GM21825 (cell line): ENCODE measurements around the gene ZBED1.
"Not testable (repeated sequence)": the region's sequence is repeated elsewhere in the genome, so short reads cannot be mapped to it uniquely, and the experiment has no call there.

Experiments used
- ATAC-seq: cut with Tn5 transposase; IDR thresholded peaks from one replicate; pipeline ENCODE4 v1.9.1; 2021; ENCODE audit warnings: mild to moderate bottlenecking, moderate library complexity; ENCODE audit not compliant: unreplicated experiment

ZBED1 gene

DNA sequence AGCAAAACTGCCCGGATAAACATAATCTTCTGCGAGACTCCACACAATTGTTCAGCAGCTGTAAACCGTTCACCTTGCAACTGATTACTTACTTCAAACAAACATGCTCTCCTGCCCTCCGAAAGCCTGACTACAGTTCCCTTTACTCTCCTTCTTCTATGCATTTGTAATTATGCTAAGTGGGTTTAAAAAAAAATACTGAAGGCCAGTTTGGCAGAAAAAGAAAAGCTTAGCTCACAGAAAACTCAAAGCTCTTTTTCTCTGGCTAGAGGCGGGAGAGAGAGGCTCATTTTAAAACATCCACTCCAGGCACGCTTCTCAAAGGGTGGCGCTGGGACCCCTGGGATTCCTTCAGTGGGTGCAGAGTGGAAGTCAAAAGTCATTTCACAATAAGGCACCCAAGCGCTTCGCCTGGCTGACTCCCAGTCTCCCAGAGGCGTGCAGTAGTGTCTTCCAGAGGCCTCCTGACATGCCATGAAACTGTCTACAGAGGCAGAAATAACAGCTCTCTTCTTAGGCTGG is 1.9 kb downstream of the ZBED1 start:
- no peak for ATAC-seq

DNA sequence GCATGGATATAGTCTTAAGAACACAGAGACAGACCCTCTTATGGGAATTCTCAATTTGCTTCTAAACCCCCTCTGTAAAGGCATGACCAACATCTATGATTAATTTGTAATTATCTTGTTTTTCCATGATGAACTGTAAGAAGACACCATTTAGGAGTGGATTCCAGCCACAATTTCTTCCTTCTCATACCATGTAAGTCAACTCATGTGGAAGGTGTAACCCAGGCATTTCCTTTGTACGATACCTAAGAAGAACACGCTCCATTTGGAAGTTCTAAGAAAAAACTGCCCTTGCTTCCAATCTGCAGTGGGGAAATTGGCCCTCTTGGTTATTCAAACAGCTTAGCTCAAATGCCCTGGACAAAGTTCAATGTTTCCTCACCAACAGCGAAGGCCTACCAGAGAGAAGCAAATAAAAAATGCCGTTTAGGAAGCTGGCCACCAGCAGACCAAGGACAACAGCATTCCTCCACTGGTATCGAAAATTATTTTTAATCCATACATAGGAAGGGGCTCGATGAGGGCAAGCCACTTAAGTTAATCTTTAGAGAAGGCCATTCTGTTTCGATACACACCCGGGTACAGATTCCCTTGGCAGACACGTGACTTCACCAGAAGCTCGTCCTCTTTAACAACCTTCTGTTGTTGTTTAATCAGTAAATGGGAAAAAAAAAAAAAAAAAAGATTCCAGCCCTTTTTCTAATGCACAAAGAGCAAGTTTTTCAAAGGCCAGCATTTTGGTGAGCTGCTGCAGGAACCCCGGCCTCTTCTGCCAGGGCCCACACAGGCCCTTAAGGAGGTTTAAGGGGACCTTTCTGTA is 2.6 kb downstream of the ZBED1 start:
- ATAC-seq, result no peak

DNA sequence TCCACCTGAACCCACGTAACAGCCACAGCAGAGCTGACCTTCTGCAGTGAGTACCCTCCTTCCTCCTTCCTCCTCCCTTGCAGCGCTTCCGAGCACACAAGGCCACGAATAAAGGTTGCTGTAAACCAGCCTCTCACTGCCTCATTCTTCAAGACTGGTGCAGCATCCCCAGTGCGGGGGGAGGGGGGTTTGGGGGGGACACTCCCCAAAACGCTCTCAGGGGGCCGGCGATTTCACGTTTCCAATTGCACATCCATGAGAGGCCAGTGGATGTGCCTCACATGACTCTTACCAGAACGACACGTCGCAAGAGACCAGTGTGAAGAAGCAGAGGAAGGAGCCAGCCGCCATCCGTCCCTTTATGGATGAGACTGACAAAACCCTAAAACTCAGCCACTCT is 5.2 kb downstream of the ZBED1 start:
- no peak for ATAC-seq

DNA sequence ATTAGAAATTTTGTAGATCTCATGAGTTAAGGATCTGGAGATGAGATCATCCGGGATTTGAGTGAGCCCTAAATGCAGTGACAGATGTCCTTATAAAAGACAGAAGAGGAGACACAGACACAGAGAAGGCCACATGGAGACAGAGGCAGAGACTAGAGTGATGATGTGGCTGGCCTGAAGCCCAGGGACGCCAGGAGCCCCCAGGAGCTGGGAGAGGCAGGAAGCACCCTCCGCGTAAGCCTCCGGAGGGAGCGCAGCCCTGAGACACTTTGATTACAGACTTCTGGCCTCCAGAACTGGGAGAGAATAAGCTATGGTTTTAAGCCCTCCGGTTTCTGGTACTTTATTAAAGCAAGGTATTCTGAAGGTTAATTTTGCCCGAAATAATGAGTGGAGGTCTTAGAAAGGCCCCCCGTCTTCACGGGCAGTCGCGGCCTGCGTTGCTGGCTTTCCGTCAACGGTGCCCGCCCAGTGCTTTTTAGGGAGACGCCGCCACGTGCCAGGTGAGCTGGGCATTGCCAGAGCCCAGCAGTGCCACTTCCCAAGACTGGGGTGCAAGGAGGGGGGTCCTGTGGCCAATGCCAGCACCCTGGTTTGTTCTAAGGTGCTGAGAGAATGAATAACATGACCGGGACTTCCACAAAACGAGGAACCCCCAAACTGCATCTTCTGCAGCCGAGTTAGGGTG is 8.1 kb downstream of the ZBED1 start:
- no peak for ATAC-seq

DNA sequence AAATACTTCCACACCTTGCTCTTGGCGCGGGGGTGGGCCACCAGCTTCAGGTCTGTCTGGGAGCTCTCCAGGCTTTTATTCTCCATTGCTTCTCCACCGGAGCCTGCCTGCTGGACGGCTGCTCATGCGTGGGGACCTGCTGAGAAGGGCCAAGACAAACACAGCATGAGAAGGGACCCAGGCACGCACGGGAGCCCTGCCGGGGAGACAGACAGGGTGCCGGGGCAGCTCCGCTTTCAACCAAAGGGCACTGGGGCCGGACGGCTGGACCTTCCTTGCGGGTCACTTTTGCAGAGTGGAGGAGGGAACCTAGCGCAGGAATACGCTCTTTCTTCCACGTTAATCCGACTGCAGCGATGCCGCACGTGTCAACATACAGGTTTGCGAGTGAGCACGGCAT is 10.1 kb downstream of the ZBED1 start:
- ATAC-seq, result no peak

DNA sequence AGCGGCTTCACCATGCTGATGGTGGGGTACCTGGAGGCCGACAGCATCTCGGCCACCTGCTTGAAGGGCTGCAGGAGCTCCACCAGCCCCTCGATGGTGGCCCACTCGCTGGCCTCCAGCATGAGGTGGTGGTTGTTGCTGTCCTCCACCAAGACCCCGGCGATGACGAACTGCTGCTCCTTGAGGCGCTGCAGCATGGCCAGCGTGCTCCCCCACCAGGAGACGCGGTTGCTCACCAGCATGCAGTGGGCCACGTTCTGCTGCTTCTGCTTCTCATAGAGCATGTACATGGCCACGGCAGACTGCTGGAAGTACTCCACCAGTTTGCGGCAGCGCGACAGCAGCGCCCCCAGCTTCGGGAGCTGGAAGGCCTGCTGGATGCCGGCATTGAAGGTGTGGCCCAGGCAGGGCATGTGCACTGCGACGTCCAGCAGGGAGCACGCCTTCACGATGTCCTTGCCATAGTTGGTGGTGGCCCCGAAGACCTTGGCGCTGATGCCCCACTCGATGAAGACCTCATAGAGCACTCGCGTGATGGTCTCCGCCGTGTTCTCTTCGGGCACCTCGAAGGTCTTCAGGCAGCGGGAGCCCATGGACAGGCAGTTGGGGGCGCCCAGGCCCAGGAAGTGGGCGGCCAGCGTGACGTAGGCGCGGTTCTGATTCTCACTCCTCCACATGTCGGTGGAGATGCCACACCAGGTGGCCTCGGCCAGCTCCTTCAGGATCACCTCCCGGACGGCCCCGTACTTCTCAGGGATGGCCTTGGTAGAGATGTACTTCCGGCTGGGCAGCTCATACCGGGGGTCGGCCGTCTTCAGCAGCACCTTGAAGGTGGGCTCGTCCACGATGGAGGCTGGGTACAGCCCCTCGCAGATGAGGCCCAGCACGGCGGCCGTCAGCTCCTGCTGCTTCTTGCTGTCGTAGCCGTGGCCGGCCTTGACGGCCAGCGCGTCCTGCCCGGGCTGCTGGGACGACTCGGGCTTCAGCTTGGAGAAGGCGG is 11.0 kb downstream of the ZBED1 start:
- ATAC-seq, result no peak

DNA sequence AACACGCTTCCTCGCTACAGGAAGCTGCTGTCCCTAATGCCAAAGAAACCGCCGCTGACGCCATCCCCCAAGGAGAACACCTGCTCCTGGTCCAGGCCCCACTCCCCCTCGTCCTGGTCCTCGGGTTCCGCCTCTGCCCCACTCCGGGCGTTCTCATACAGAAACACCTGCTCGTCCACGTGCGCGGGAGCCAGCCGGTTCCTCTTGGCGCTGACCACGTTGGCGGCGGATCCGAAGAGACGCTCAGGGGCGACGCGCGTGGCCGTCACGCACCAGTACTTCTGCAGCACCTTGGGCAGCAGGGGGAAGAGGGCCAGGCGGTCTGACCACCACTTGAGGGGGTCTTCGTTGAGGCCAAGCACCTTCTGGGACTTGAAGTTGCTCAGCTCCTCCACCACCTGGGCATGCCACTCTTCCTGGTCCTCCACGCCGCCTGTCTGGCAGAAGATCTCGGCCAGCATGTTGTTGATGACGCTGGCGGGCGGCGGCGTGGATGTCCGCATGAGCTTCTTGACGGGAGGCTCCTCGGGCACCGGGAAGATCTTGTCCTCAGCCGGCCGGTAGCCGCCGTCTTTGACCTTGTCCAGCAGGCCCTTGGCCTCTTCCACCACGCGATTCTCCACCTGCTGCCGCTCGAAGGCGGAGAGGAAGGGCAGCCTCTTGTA is 12.0 kb downstream of the ZBED1 start:
- ATAC-seq, result no peak

DNA sequence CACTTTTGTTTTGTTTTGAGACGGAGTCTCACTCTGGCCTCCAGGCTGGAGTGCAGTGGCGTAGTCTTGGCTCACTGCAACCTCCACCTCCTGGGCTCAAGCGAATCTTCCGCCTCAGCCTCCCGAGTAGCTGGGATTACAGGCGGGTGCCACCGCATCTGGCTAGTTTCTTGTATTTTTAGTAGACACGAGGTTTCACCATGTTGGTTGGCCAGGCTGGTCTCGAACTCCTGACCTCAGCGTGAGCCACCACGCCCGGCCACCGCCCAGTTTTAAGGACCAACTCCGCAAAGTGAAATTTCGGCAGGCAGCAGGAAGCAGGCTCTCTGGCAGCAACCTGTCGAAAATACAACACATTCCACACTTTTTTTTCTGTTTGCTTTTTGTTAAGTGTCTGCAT is 13.4 kb downstream of the ZBED1 start:
- ATAC-seq, result no peak

DNA sequence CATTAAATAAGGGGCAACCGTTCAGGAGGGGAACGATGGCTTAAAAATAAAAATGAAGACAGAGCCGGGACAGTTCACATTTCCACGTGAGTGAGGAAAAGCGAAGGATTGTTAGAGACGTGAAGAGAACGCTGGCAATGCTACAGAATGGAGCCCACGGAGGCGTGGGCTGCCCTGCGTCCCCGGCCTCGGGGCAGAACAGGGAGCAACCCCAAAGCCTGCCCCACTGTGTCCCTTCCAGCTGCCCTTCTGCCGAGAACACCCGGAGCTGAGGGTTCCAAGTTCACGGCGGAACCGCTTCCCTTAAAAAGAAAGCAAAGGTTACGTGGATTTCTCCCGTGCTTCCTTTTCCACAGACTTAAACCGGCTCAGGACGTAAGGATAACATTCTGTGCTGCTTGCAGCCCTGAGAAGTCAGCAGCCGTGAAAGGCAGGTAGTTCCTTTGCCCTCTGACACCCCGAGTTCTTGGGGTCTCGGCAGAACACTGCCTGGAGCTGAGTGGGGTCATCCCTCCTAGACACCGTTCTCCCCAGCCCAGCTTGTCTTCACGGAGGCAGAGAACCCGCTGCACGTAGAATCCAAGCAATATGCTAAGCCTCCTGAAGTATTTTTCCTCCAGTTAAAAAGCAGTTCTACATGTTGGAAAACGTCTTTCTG is 14.2 kb downstream of the ZBED1 start:
- ATAC-seq, result no peak

DNA sequence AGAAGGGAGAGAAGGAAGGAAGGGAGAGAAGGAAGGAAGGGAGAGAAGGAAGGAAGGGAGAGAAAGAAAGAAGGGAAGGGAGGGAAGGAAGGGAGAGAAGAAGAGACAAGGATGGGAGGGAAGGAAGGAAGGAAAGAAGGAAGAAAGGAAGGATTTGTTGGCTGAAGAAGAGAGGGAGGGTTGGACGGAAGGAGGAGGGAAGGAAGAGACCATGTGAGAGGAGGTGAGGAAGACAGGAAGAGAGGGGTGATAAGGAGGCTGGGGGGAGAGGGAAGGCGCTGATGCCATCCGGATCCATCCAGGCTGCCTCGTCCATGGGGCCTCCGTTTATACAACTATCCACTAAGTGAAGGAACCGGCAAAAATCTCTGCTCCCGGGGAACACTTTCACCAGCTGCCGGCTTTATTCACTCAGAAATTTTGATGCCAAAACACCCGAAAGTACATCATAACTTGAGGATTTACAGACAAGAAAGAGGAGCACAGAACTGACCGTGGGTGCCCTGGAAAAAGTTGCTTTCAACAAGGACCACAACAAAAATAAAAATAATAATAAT is 14.9 kb downstream of the ZBED1 start:
- ATAC-seq, result no peak

DNA sequence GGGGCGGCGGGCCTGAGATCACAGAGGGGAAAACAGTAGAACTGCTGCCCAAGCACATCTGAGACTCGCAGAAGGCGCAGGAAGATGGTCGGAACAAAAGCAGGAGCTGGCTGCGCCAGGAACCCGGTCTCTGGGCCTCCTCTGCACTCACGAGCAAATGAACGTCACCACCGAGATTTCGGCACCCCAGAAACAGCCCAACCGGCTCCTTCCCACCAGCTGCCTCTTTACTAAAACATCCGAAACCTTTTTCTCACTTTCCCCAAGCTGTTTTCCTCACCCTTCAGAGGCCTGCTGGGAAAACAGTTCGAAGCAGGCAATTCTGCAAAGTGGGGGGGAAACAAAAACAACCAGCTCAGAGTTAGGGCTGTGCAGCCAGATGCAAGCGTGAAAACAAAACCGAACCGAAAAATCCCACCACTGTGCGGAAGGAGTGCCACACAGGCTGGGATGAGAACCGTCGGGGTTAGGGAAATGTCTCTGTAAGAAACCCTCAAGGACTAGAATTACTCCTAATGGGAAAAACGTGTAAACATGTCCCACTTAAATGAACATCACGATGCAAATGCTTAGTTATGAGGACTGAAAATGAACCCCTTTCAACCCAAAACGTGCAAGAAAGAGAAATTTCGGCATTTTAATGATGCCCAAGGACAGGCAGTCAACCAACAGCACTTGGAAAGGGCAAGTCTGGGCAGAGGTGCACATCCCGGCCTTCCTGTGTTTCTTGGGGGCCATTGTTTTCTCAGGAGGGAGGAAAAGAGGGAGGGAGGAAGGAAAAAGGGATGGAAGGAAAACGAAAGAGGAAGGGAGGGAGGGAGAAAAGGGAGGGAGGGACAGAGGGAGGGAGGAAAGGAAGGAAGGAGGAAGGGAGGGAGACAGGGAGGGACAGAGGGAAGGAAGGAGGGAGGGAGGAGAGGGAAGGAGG is 15.8 kb downstream of the ZBED1 start:
- ATAC-seq, result no peak

DNA sequence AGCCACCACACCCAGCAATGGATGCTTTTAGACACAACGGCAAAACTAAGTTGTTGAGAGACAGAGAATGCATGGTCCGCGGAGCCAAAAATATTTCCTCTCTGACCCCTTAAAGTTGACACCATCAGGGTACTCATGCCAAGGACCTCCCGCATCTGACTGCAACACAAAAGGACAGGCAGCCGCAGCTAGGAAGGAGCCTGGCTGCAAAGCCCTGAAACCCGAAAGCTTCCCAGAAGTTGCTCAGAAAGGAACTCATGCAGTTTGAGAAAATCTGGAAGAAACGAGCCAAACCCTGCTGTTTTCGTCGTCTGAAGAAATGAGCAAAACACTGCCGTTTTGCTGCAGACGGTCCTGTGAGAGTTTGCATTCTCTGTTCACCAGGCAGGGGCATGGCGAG is 16.5 kb downstream of the ZBED1 start:
- no peak for ATAC-seq

DNA sequence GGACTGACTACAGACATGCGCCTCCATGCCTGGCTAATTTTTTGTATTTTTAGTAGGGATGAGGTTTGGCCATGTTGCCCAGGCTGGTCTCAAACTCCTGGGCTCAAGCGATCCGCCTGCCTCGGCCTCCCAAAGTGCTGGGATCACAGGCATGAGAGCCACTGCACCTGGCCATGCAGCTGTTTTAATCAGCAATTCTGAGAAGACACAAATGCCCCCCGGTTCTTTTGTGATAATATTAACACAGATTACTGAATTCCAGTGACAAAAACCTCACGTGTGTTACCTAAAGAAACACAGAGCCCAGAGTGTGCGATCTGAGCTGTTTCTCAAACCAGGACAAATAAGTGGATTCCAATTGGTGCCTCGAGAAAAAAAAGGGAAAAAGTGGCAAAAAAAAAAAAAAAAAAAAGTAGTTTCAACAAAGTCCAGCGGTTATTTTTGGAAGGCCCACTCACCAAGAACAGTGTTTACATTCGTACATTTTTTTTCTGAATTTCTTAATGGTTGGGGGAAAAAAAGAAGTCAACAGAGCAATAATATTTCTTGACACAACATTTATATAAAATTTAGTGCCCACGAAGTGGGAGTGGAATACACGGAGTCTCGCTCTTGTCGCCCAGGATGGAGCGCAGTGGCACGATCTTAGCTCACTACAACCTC is 17.2 kb downstream of the ZBED1 start:
- no peak for ATAC-seq

DNA sequence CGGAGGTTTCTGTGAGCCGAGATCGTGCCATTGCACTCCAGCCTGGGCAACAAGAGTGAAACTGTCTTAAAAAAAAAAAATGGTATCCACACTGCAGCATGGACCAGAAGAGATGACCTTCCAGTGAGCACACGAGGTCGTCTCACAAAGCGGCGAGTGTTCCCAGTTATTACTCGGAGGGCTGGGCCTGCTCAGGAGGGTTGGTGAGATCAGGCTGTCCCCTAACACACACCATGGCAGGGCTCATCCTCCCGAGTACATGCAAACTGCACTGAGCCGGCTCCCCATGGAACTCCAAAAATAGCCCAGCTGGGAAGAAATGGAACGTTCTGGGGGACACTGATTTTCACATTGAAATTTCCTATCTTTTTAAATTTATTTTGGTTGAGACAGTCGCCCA is 19.2 kb downstream of the ZBED1 start:
- not testable (repeated sequence) for ATAC-seq

DNA sequence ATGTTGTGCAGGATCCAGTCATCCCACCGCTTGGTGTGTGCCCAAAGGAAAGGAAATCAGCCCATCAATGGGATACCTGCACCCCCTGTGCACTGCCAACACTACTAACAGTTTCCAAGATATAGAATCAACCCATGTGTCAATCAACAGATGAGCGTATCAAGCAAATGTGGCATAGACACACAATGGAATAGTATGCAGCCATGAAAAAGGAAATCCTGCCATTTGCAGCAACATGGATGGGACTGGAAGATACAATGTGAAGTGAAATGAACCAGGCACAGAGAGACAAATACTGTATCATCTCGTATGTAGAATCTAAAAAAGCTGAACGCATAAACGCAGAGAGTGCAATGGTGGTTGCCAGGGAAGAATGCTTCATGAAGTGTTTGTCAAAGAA is 20.8 kb downstream of the ZBED1 start:
- not testable (repeated sequence) for ATAC-seq

DNA sequence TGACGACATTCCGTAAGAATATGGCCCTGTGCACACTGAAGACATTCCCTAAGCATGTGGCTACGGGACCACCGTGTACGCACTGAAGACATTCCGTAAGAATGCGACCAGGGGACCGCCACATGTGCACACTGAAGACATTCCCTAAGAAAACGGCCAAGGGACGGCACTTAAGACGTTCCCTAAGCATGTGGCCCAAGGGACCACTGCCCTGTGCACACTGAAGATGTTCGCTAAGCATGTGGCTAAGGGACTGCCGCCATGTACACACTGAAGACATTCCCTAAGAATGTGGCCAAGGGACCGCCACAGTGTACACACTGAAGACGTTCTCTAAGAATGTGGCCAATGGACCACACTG is 21.4 kb downstream of the ZBED1 start:
- no peak for ATAC-seq

DNA sequence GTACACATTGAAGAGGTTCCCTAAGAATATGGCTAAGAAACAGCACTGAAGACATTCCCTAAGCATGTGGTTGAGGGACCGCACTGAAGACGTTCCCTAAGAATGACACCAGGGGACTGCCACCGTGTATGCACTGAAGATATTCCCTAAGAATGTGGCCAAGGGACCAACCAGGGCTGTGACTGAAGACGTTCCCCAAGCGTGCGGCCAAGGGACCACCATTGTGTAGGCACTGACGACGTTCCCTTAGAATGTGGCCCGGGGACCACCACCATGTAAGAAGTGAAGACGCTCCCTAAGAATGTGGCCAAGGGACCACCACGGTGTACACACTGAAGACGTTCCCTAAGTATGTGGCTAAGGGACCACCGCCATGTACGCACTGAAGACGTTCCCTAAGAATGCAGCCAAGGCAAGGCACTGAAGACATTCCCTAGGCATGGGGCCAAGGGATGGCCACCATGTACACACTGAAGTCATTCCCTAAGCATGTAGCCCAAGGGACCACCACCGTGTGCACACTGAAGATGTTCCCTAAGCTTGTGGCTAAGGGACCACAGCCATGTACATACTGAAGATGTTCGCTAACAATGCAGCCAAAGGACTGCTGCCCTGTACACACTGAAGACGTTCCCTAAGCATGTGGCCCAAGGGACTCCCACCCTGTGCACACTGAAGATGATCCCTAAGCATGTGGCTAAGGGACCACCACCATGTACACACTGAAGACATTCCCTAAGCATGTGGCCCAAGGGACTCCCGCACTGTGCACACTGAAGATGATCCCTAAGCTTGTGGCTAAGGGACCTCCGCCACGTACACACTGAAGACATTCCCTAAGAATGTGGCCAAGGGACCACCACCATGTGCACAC is 22.0 kb downstream of the ZBED1 start:
- no peak for ATAC-seq
